Thoracic aorta (tissue), 2 donors: ENCODE measurements around the gene DOCK4. TPM values are rescaled to one million over a fixed set of nuclear protein-coding genes. Genes with fewer than 3 reads are reported as not detected.
A peak's percentile ranks its signal among the peaks of the same experiment; 100 is the strongest.

Experiments
- ATAC-seq: fragments of 150-250 bp; one replicate; pipeline ENCODE4 v1.8.0; 2017; ENCODE audit warnings: low read depth; ENCODE audit not compliant: insufficient number of reproducible peaks, low FRiP score
- DNase-seq: peaks from one replicate; pipeline ENCODE4 v3.0.0-alpha.2; 2020; ENCODE audit warnings: low spot score
- H3K27ac ChIP-seq, 2 donors: fragments of 200-600 bp; sonication (generic); 1 replicate in 1 of 2; 2 replicates in 1 of 2; pipeline ENCODE4 v1.5.1; 2016; ENCODE audit warnings: mild to moderate bottlenecking in 2 of 2, moderate library complexity in 2 of 2
- H3K27me3 ChIP-seq: fragments of 200-600 bp; sonication (generic); replicated peaks from 2 replicates; pipeline ENCODE4 v1.6.0; 2016; ENCODE audit warnings: mild to moderate bottlenecking; ENCODE audit not compliant: insufficient read depth
- H3K36me3 ChIP-seq: fragments of 200-600 bp; sonication (generic); one replicate; pipeline ENCODE4 v1.5.1; 2016
- H3K4me1 ChIP-seq, 2 donors: fragments of 200-600 bp; sonication (generic); 1 replicate in 1 of 2; 2 replicates in 1 of 2; pipeline versions ENCODE4 v1.5.1 to v1.6.0; 2016; ENCODE audit warnings: low read depth in 2 of 2, mild to moderate bottlenecking in 1 of 2; ENCODE audit not compliant: control insufficient read depth in 1 of 2
- H3K4me3 ChIP-seq: fragments of 200-600 bp; sonication (generic); 2 replicates; pipeline ENCODE4 v1.5.1; 2016; ENCODE audit warnings: mild to moderate bottlenecking
- H3K9me3 ChIP-seq: fragments of 200-600 bp; sonication (generic); 2 replicates; pipeline ENCODE4 v1.5.1; 2016
- total RNA-seq, 2 donors: library from RNA; depleted of rRNA; stranded (reverse); fragments of >200 nt; gene quantifications; one replicate each; pipeline versions ENCODE4 v1.1.0 to v1.2.3, GENCODE V29; 2016
- TF ChIP-seq, protein P1 (sequence below): fragments of 200-600 bp; sonication (generic); IDR thresholded peaks from one replicate; pipeline ENCODE4 v1.5.1; 2019; ENCODE audit warnings: antibody characterized with exemption

Gene DOCK4
- total RNA-seq, 2 donors from 2014 or later, result 22.3 to 71.5 TPM

DNA sequence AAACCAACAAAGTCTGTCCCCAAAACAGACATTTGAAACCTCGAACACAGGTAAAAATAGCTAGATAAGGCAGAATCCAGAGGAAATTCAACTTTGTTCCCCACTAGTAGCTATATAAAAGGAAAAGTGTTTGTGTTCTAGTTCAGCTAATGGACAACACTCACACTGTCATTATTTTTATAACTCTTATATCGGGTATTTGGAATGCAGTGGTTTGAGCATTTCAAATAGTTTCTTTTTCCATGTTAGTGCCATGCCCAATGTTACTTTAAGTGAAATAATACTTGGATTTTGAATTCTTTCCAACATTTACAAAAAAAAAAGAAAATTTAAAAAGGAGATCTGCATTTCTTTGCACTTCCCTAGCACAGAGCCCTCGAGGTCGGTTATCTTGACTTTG lies 213.6 kb downstream of the DOCK4 start:
- no peaks in the 10 kb centered on the region for H3K36me3 ChIP-seq
- DNase-seq (no peak), ATAC-seq (no peak)
- no peak overlapping the region for H3K4me3 ChIP-seq
- TF ChIP-seq, protein P1, sequence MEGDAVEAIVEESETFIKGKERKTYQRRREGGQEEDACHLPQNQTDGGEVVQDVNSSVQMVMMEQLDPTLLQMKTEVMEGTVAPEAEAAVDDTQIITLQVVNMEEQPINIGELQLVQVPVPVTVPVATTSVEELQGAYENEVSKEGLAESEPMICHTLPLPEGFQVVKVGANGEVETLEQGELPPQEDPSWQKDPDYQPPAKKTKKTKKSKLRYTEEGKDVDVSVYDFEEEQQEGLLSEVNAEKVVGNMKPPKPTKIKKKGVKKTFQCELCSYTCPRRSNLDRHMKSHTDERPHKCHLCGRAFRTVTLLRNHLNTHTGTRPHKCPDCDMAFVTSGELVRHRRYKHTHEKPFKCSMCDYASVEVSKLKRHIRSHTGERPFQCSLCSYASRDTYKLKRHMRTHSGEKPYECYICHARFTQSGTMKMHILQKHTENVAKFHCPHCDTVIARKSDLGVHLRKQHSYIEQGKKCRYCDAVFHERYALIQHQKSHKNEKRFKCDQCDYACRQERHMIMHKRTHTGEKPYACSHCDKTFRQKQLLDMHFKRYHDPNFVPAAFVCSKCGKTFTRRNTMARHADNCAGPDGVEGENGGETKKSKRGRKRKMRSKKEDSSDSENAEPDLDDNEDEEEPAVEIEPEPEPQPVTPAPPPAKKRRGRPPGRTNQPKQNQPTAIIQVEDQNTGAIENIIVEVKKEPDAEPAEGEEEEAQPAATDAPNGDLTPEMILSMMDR, result no peak
- peaks cover 0 to 8% of the 10 kb centered on the region in 2 donors for H3K4me1 ChIP-seq
- no peaks in the 10 kb centered on the region for H3K27me3 ChIP-seq
- H3K9me3 ChIP-seq, result no peaks in the 10 kb centered on the region
- H3K27ac ChIP-seq, result no peak overlapping the region

DNA sequence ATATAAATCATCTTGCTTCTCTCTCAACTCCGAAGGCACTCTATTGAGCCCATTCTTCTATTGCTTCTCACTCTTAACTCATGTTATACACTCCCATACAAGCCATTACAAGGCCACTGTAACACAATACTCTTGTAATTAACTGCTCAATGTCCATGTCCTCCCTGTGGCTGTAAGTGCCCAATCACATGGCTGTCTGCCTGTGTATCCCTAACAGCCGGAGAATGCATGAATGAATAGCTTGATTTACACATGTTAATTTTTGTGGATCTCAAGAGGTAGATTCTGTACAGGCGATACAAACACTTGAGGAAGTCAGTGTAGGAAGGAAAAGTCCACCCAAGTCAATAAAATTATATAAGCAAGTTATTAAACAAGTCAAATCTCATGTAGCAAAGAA lies 215.6 kb downstream of the DOCK4 start:
- H3K4me1 ChIP-seq, result peaks cover 0 to 14% of the 10 kb centered on the region in 2 donors
- TF ChIP-seq, protein P1, result no peak
- no peaks in the 10 kb centered on the region for H3K9me3 ChIP-seq
- ATAC-seq (no peak), DNase-seq (no peak)
- H3K36me3 ChIP-seq, result no peaks in the 10 kb centered on the region
- no peaks in the 10 kb centered on the region for H3K27me3 ChIP-seq
- no peak overlapping the region for H3K27ac ChIP-seq
- no peak overlapping the region for H3K4me3 ChIP-seq

GRCh38 chr7:111987886-111988285 lies 218.3 kb downstream of the DOCK4 start:
- ATAC-seq, result no peak
- no peaks in the 10 kb centered on the region for H3K36me3 ChIP-seq
- TF ChIP-seq, protein P1, result no peak
- H3K4me1 ChIP-seq, result peaks cover 0 to 14% of the 10 kb centered on the region in 2 donors
- no peaks in the 10 kb centered on the region for H3K9me3 ChIP-seq
- H3K4me3 ChIP-seq, result no peak overlapping the region
- no peaks in the 10 kb centered on the region for H3K27me3 ChIP-seq
- H3K27ac ChIP-seq, result no peak overlapping the region
- no peak for DNase-seq

GRCh38 chr7:111987115-111987826 lies 218.9 kb downstream of the DOCK4 start:
- peaks cover 0 to 13% of the 10 kb centered on the region in 2 donors for H3K4me1 ChIP-seq

DNA sequence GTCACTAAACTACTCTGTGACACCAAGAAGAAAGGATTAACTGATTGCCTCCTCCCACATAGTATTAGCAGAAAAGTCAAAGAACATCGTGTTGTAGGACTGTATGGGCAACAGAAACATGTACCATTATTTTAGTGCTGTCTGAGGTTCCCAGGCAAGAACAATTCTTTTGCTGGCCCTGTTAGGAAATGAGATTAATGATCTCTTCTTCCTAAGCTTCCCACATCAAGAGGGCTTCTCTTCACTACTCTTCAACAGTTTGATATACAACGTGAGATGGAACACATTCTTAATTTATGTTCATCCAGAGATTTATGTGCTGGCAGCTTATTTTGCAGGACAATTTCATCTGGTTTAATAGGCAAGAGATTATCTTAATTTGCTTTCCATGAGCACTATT lies 219.6 kb downstream of the DOCK4 start:
- Histone ChIP-seq H3K9me3 (no peaks in the 10 kb centered on the region), H3K4me1 (peaks cover 0 to 8% of the 10 kb centered on the region in 2 donors), H3K27me3 (no peaks in the 10 kb centered on the region), H3K27ac (no peak overlapping the region), H3K36me3 (no peaks in the 10 kb centered on the region), H3K4me3 (no peak overlapping the region)
- TF ChIP-seq, protein P1, result no peak
- ATAC-seq (no peak), DNase-seq (no peak)

More at GRCh38 chr7:111987115-111987826, 218.9 kb downstream of the DOCK4 start:
- H3K4me3 ChIP-seq, result peak overlapping the region; percentile 36
- TF ChIP-seq, protein P1, result no peak
- no peaks in the 10 kb centered on the region for H3K9me3 ChIP-seq
- ATAC-seq (no peak), DNase-seq (no peak)
- H3K27ac ChIP-seq, result peak overlapping the region in 1 of 2 donors; percentile 34
- H3K27me3 ChIP-seq, result no peaks in the 10 kb centered on the region
- H3K36me3 ChIP-seq, result no peaks in the 10 kb centered on the region
